ENCODE data around the gene B4GALT2. TPM values are rescaled to one million over a fixed set of nuclear protein-coding genes. Genes with fewer than 3 reads are reported as not detected.

The B4GALT2 gene
- total RNA-seq, 2 experiments from 2014 or later, result 0.57 to 1.4 TPM

DNA sequence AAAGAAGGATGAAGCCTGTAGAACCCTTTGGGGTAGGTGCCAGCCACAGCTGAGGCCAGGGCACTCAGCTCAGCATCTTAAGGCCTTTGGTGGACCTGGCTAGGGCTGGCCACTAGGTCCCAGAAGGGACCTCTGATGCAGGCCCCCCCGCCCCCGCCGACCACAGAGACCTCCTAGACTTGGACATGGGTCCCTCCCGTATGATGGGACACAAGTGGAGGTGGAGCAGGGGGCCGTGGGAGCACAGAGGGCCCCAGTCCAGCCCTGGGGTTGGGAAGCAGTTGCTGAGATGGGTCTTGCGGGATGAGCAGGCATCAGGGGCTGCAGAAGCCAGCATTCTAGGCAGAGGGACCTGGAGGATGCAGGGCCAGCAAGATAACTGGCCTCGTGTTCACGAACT, 3.2 kb downstream of the B4GALT2 start:
- H3K79me2 ChIP-seq (ENCODE audit: insufficient read depth, low read depth, low read length), result no peaks in the 10 kb centered on the region

DNA sequence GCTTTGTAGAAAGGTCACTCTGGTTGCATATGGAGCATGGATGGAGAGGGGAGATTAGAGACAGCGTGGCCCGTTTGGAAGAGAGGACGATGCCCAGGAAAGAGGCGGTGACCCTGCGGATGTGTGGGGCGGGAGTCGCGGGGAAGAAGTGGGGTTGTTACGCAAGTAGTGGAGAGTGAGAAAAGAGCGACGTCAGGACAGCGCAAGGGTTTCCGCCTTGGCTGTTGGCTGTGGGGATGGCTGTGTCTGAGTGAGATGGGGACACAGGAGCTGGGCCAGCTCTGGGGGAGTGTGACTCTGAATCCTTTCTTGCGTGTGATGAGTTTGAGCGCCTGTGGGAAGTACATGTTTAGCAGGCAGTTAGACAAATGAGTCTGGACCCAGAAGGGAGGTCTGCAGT, 3.8 kb downstream of the B4GALT2 start:
- Histone ChIP-seq H3K4me3 (ENCODE audit: low read depth, low read length, poor library complexity, severe bottlenecking) (no peak overlapping the region), H3K9me3 (ENCODE audit: low read length) (no peaks in the 10 kb centered on the region), H3K9me2 (ENCODE audit: insufficient read depth, low read length) (no peaks in the 10 kb centered on the region), H4K20me1 (ENCODE audit: insufficient read depth, low read length) (no peaks in the 10 kb centered on the region), H2AFZ (ENCODE audit: low read length) (no peak overlapping the region), H3K4me1 (ENCODE audit: insufficient read depth, low read length, poor library complexity, severe bottlenecking) (no peaks in the 10 kb centered on the region), H3K79me2 (ENCODE audit: insufficient read depth, low read depth, low read length) (no peaks in the 10 kb centered on the region), H3K36me3 (ENCODE audit: insufficient read depth, low read length) (peaks cover 10% of the 10 kb centered on the region), H3K4me2 (ENCODE audit: low read length) (no peak overlapping the region), H3K27ac (ENCODE audit: low read depth, low read length, poor library complexity, severe bottlenecking) (no peak overlapping the region)
- ChIA-PET CTCF (ENCODE audit: unreplicated experiment) (no interaction called here), POLR2A (no interaction called here)
- DNase-seq (ENCODE audit: low spot score), result no peak
- BruUV-seq (replicated peaks), result no TSS peak
- TF ChIP-seq EZH2phosphoT487 (IDR thresholded peaks at IDR 0.05; ENCODE audit: borderline replicate concordance, low read depth, low read length), result no peak
- TF ChIP-seq, protein P1, sequence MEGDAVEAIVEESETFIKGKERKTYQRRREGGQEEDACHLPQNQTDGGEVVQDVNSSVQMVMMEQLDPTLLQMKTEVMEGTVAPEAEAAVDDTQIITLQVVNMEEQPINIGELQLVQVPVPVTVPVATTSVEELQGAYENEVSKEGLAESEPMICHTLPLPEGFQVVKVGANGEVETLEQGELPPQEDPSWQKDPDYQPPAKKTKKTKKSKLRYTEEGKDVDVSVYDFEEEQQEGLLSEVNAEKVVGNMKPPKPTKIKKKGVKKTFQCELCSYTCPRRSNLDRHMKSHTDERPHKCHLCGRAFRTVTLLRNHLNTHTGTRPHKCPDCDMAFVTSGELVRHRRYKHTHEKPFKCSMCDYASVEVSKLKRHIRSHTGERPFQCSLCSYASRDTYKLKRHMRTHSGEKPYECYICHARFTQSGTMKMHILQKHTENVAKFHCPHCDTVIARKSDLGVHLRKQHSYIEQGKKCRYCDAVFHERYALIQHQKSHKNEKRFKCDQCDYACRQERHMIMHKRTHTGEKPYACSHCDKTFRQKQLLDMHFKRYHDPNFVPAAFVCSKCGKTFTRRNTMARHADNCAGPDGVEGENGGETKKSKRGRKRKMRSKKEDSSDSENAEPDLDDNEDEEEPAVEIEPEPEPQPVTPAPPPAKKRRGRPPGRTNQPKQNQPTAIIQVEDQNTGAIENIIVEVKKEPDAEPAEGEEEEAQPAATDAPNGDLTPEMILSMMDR (conservative IDR thresholded peaks at IDR 0.05; ENCODE audit: low read length), result no peak
- intact Hi-C loops (cut with micrococcal nuclease; ENCODE audit: unreplicated experiment), result no loop called here

More for the DNA sequence above, 3.2 kb downstream of the B4GALT2 start:
- H3K4me3 ChIP-seq (ENCODE audit: low read depth, low read length, poor library complexity, severe bottlenecking), result no peak overlapping the region
- no peaks in the 10 kb centered on the region for H3K9me2 ChIP-seq (ENCODE audit: insufficient read depth, low read length)
- ChIA-PET CTCF (ENCODE audit: unreplicated experiment) (no interaction called here), POLR2A (no interaction called here)
- H2AFZ ChIP-seq (ENCODE audit: low read length), result no peak overlapping the region
- no TSS peak for BruUV-seq (replicated peaks)
- H4K20me1 ChIP-seq (ENCODE audit: insufficient read depth, low read length), result no peaks in the 10 kb centered on the region
- H3K4me2 ChIP-seq (ENCODE audit: low read length), result no peak overlapping the region
- intact Hi-C loops (cut with micrococcal nuclease; ENCODE audit: unreplicated experiment), result no loop called here
- TF ChIP-seq EZH2phosphoT487 (IDR thresholded peaks at IDR 0.05; ENCODE audit: borderline replicate concordance, low read depth, low read length), result no peak
- TF ChIP-seq, protein P1 (conservative IDR thresholded peaks at IDR 0.05; ENCODE audit: low read length), result no peak
- no peak overlapping the region for H3K27ac ChIP-seq (ENCODE audit: low read depth, low read length, poor library complexity, severe bottlenecking)
- no peaks in the 10 kb centered on the region for H3K9me3 ChIP-seq (ENCODE audit: low read length)
- peaks cover 16% of the 10 kb centered on the region for H3K36me3 ChIP-seq (ENCODE audit: insufficient read depth, low read length)
- no peaks in the 10 kb centered on the region for H3K4me1 ChIP-seq (ENCODE audit: insufficient read depth, low read length, poor library complexity, severe bottlenecking)
- DNase-seq (ENCODE audit: low spot score), result no peak

DNA sequence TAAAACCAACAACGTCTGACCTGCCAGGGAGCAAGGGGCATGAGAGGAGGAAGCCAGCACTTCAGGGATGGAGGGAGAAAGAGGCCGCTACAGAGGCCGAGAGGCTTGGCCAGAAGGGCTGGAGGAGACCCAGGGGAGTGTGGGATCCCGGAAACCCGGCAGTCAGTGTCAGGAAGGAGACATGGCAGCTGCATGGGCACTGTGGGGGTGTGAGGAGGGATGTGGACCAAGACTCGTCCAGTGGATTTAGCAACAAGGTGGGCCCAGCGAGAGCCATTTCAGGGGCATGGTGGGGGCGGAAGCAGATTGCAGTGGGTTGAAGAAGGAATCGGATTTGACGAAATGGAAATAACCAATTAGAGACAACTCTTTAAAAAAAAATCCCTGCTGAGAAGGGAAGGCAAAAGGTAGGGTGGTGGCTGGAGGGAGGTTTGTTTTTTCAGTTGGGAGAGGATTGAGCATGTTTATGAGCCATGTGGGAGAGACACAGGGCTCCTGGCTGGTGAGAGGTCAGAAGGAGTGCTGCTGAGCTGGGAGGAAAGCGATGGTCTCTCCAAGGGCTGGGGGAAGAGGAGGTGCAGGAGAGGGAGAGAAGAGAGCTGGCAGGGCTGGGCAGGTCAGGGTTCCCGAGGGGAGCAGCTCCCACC, 4.4 kb downstream of the B4GALT2 start:
- Histone ChIP-seq H3K9me2 (ENCODE audit: insufficient read depth, low read length) (no peaks in the 10 kb centered on the region), H3K27ac (ENCODE audit: low read depth, low read length, poor library complexity, severe bottlenecking) (no peak overlapping the region), H3K9me3 (ENCODE audit: low read length) (no peaks in the 10 kb centered on the region), H3K36me3 (ENCODE audit: insufficient read depth, low read length) (peaks cover 5% of the 10 kb centered on the region), H2AFZ (ENCODE audit: low read length) (no peak overlapping the region), H3K4me1 (ENCODE audit: insufficient read depth, low read length, poor library complexity, severe bottlenecking) (no peaks in the 10 kb centered on the region), H4K20me1 (ENCODE audit: insufficient read depth, low read length) (no peaks in the 10 kb centered on the region), H3K4me3 (ENCODE audit: low read depth, low read length, poor library complexity, severe bottlenecking) (no peak overlapping the region), H3K4me2 (ENCODE audit: low read length) (no peak overlapping the region), H3K79me2 (ENCODE audit: insufficient read depth, low read depth, low read length) (no peaks in the 10 kb centered on the region)
- intact Hi-C loops (cut with micrococcal nuclease; ENCODE audit: unreplicated experiment), result no loop called here
- no TSS peak for BruUV-seq (replicated peaks)
- TF ChIP-seq, protein P1 (conservative IDR thresholded peaks at IDR 0.05; ENCODE audit: low read length), result no peak
- no peak for TF ChIP-seq EZH2phosphoT487 (IDR thresholded peaks at IDR 0.05; ENCODE audit: borderline replicate concordance, low read depth, low read length)
- POLR2A ChIA-PET, result no interaction called here
- DNase-seq (ENCODE audit: low spot score), result no peak
- CTCF ChIA-PET (ENCODE audit: unreplicated experiment), result no interaction called here
